ENCODE measurements around the gene KDM3B.
A peak's percentile ranks its signal among the peaks of the same experiment; 100 is the strongest.

KDM3B gene

GRCh38 chr5:138459311-138459933, 106.9 kb downstream of the KDM3B start:
- no peaks in the 10 kb centered on the region for H3K9me2 ChIP-seq (replicated peaks; ENCODE audit: control insufficient read depth, low read length)
- no peaks in the 10 kb centered on the region for H4K20me1 ChIP-seq (ENCODE audit: control insufficient read depth, insufficient read depth, low read depth, low read length)
- H3K9me3 ChIP-seq (ENCODE audit: control insufficient read depth, insufficient read depth, low read length): no peaks in the 10 kb centered on the region
- H3K4me3 ChIP-seq (ENCODE audit: low read length): no peak overlapping the region
- peak overlapping the region; percentile 26 for H3K4me2 ChIP-seq (ENCODE audit: low read length)
- H3K27me3 ChIP-seq (ENCODE audit: control insufficient read depth, low read length): peaks cover 9% of the 10 kb centered on the region; the same call in 1 of the 2 replicates
- TF ChIP-seq EZH2phosphoT487 (IDR thresholded peaks at IDR 0.05; ENCODE audit: borderline replicate concordance, low read length): no peak
- no peak for TF ChIP-seq CTCF (IDR thresholded peaks at IDR 0.05; ENCODE audit: low read depth, low read length, poor library complexity, severe bottlenecking)
- H3K79me2 ChIP-seq (ENCODE audit: control insufficient read depth, low read length): no peaks in the 10 kb centered on the region
- no peaks in the 10 kb centered on the region for H3K36me3 ChIP-seq (ENCODE audit: control insufficient read depth, low read length)
- H3K4me1 ChIP-seq (ENCODE audit: control insufficient read depth, low read length): peaks cover 34% of the 10 kb centered on the region
- H3K27ac ChIP-seq (ENCODE audit: low read depth, low read length): no peak overlapping the region
- no peaks in the 10 kb centered on the region for H3F3A ChIP-seq (ENCODE audit: control insufficient read depth, insufficient read depth)

GRCh38 chr5:138460032-138460693, 107.7 kb downstream of the KDM3B start:
- H3K79me2 ChIP-seq (ENCODE audit: control insufficient read depth, low read length): no peaks in the 10 kb centered on the region
- no peaks in the 10 kb centered on the region for H3K36me3 ChIP-seq (ENCODE audit: control insufficient read depth, low read length)
- no peaks in the 10 kb centered on the region for H3K9me3 ChIP-seq (ENCODE audit: control insufficient read depth, insufficient read depth, low read length)
- no peak for TF ChIP-seq EZH2phosphoT487 (IDR thresholded peaks at IDR 0.05; ENCODE audit: borderline replicate concordance, low read length)
- TF ChIP-seq CTCF (IDR thresholded peaks at IDR 0.05; ENCODE audit: low read depth, low read length, poor library complexity, severe bottlenecking): no peak
- 0 out of 2 replicates have a peak overlapping the region, but pooled peaks have one; percentile 26 for H3K4me2 ChIP-seq (ENCODE audit: low read length)
- H3K27ac ChIP-seq (ENCODE audit: low read depth, low read length): no peak overlapping the region
- H3K4me1 ChIP-seq (ENCODE audit: control insufficient read depth, low read length): peaks cover 34% of the 10 kb centered on the region
- H3F3A ChIP-seq (ENCODE audit: control insufficient read depth, insufficient read depth): no peaks in the 10 kb centered on the region
- no peaks in the 10 kb centered on the region for H4K20me1 ChIP-seq (ENCODE audit: control insufficient read depth, insufficient read depth, low read depth, low read length)
- H3K27me3 ChIP-seq (ENCODE audit: control insufficient read depth, low read length): peaks cover 6% of the 10 kb centered on the region; the same call in 1 of the 2 replicates
- H3K9me2 ChIP-seq (replicated peaks; ENCODE audit: control insufficient read depth, low read length): no peaks in the 10 kb centered on the region
- H3K4me3 ChIP-seq (ENCODE audit: low read length): no peak overlapping the region

GRCh38 chr5:138461343-138462125, 109.0 kb downstream of the KDM3B start:
- H3K4me2 ChIP-seq (ENCODE audit: low read length): no peak overlapping the region
- TF ChIP-seq CTCF (IDR thresholded peaks at IDR 0.05; ENCODE audit: low read depth, low read length, poor library complexity, severe bottlenecking) (no peak), EZH2phosphoT487 (IDR thresholded peaks at IDR 0.05; ENCODE audit: borderline replicate concordance, low read length) (no peak)
- H3F3A ChIP-seq (ENCODE audit: control insufficient read depth, insufficient read depth): no peaks in the 10 kb centered on the region
- H3K27me3 ChIP-seq (ENCODE audit: control insufficient read depth, low read length): peaks cover 14% of the 10 kb centered on the region
- H3K36me3 ChIP-seq (ENCODE audit: control insufficient read depth, low read length): no peaks in the 10 kb centered on the region
- no peaks in the 10 kb centered on the region for H3K9me2 ChIP-seq (replicated peaks; ENCODE audit: control insufficient read depth, low read length)
- H3K9me3 ChIP-seq (ENCODE audit: control insufficient read depth, insufficient read depth, low read length): no peaks in the 10 kb centered on the region
- no peak overlapping the region for H3K4me3 ChIP-seq (ENCODE audit: low read length)
- H3K4me1 ChIP-seq (ENCODE audit: control insufficient read depth, low read length): peaks cover 40% of the 10 kb centered on the region
- H4K20me1 ChIP-seq (ENCODE audit: control insufficient read depth, insufficient read depth, low read depth, low read length): no peaks in the 10 kb centered on the region
- no peak overlapping the region for H3K27ac ChIP-seq (ENCODE audit: low read depth, low read length)
- no peaks in the 10 kb centered on the region for H3K79me2 ChIP-seq (ENCODE audit: control insufficient read depth, low read length)
